CD14-positive monocyte (primary cell): ENCODE measurements around the gene FGFBP1. TPM values are rescaled to one million over a fixed set of nuclear protein-coding genes. Genes with fewer than 3 reads are reported as not detected.
A peak's percentile ranks its signal among the peaks of the same experiment; 100 is the strongest.

ENCODE experiments used
- DNase-seq, 3 donors: peaks; one replicate each; pipeline ENCODE4 v3.0.0-alpha.2; 2011 to 2022
- H2AFZ ChIP-seq: 2 replicates; pipeline ENCODE4 v1.6.0; 2012; ENCODE audit warnings: mild to moderate bottlenecking, low read depth, low read length, inconsistent platforms; ENCODE audit not compliant: insufficient read depth, poor library complexity, severe bottlenecking
- H3K27ac ChIP-seq, 2 donors: 1 replicate in 1 of 2; 2 replicates in 1 of 2; pipeline ENCODE4 v1.5.1; 2012 to 2013; ENCODE audit warnings: low read length in 2 of 2, control low read depth in 1 of 2, inconsistent platforms in 1 of 2, low read depth in 1 of 2, mild to moderate bottlenecking in 1 of 2
- H3K27me3 ChIP-seq, 2 donors: one replicate each; pipeline versions ENCODE4 v1.6.0 to v1.6.1; 2011 to 2013; ENCODE audit warnings: low read length in 2 of 2; ENCODE audit not compliant: control insufficient read depth in 2 of 2, insufficient read depth in 2 of 2
- H3K36me3 ChIP-seq, 2 donors: replicated peaks in 1 of 2; 1 replicate in 1 of 2; 2 replicates in 1 of 2; pipeline versions ENCODE4 v1.5.1 to v1.6.1; 2012 to 2013; ENCODE audit warnings: low read length in 2 of 2, control low read depth in 1 of 2, inconsistent platforms in 1 of 2, mild to moderate bottlenecking in 1 of 2; ENCODE audit not compliant: insufficient read depth in 2 of 2, control insufficient read depth in 1 of 2
- H3K4me1 ChIP-seq, 2 donors: 1 replicate in 1 of 2; 2 replicates in 1 of 2; pipeline versions ENCODE4 v1.5.1 to v1.6.1; 2012 to 2013; ENCODE audit warnings: low read length in 2 of 2, control low read depth in 1 of 2, inconsistent platforms in 1 of 2, mild to moderate bottlenecking in 1 of 2, moderate library complexity in 1 of 2; ENCODE audit not compliant: insufficient read depth in 2 of 2, control insufficient read depth in 1 of 2
- H3K4me2 ChIP-seq: replicated peaks from 2 replicates; pipeline ENCODE3; 2012; ENCODE audit warnings: low read length, moderate library complexity, mild to moderate bottlenecking; ENCODE audit not compliant: poor library complexity, severe bottlenecking; ENCODE audit errors: extremely low read depth
- H3K4me3 ChIP-seq, 3 experiments: fragments of 200-600 bp in 1 of 3; sonication (generic) in 1 of 3; replicated peaks in 1 of 3; 1 replicate in 2 of 3; 2 replicates in 1 of 3; pipeline ENCODE4 v1.5.1; 2011 to 2013; ENCODE audit warnings: low read length in 3 of 3, mild to moderate bottlenecking in 3 of 3, control low read depth in 2 of 3, low read depth in 2 of 3, inconsistent platforms in 1 of 3, moderate library complexity in 1 of 3
- H3K79me2 ChIP-seq: 2 replicates; pipeline ENCODE4 v1.6.0; 2012; ENCODE audit warnings: mild to moderate bottlenecking, control low read depth, inconsistent platforms, low read length, moderate library complexity; ENCODE audit not compliant: insufficient read depth
- H3K9ac ChIP-seq: 2 replicates; pipeline ENCODE4 v1.6.0; 2017; ENCODE audit warnings: low read length, mild to moderate bottlenecking; ENCODE audit not compliant: insufficient read depth, poor library complexity, severe bottlenecking
- H3K9me3 ChIP-seq, 2 donors: replicated peaks in 1 of 2; 1 replicate in 1 of 2; 2 replicates in 1 of 2; pipeline versions ENCODE4 v1.5.1 to v1.6.1; 2012 to 2013; ENCODE audit warnings: low read length in 2 of 2, control low read depth in 1 of 2; ENCODE audit not compliant: control insufficient read depth in 1 of 2, insufficient read depth in 1 of 2
- H4K20me1 ChIP-seq: 2 replicates; pipeline ENCODE4 v1.6.0; 2012; ENCODE audit warnings: mild to moderate bottlenecking, low read length, control low read depth, moderate library complexity; ENCODE audit not compliant: insufficient read depth
- H3K27ac Mint-ChIP-seq, 7 donors: one replicate each; pipeline ENCODE4 v1.8.0; 2020; ENCODE audit warnings: mild to moderate bottlenecking in 7 of 7, mixed read lengths in 7 of 7, moderate library complexity in 6 of 7, inconsistent platforms in 2 of 7
- H3K27me3 Mint-ChIP-seq, 3 donors: one replicate each; pipeline ENCODE4 v1.8.0; 2021 to 2022; ENCODE audit warnings: low read depth in 3 of 3, mild to moderate bottlenecking in 3 of 3, mixed read lengths in 3 of 3, moderate library complexity in 3 of 3, inconsistent platforms in 1 of 3
- H3K36me3 Mint-ChIP-seq, 2 donors: one replicate each; pipeline ENCODE4 v1.8.0; 2020; ENCODE audit warnings: mixed read lengths in 2 of 2, inconsistent platforms in 1 of 2, mild to moderate bottlenecking in 1 of 2
- H3K4me1 Mint-ChIP-seq: one replicate; pipeline ENCODE4 v1.8.0; 2020; ENCODE audit warnings: mild to moderate bottlenecking, mixed read lengths
- H3K4me3 Mint-ChIP-seq, 2 donors: one replicate each; pipeline ENCODE4 v1.8.0; 2020; ENCODE audit warnings: mild to moderate bottlenecking in 2 of 2, mixed read lengths in 2 of 2, moderate library complexity in 1 of 2
- H3K9me3 Mint-ChIP-seq, 7 donors: one replicate each; pipeline ENCODE4 v1.8.0; 2020 to 2022; ENCODE audit warnings: mixed read lengths in 7 of 7, mild to moderate bottlenecking in 6 of 7, moderate library complexity in 6 of 7, inconsistent platforms in 2 of 7
- CTCF ChIP-seq: fragments of 200-600 bp; IDR thresholded peaks from one replicate; pipeline ENCODE4 v1.8.0; 2022; ENCODE audit warnings: antibody characterized with exemption, mild to moderate bottlenecking
- WGBS: methylation state at CpG from one replicate; pipeline ENCODE4 v1.1.5; 2013; ENCODE audit warnings: missing lambda C conversion rate; ENCODE audit not compliant: insufficient coverage; 5-methylcytosine and 5-hydroxymethylcytosine counted together
- intact Hi-C, 2 donors: fragments of 100-400 bp; cut with micrococcal nuclease; formaldehyde crosslinking; loops; one replicate each; pipeline versions ENCODE4 v1.15.0 to v1.15.1; 2023
- polyA plus RNA-seq, 3 donors: library from polyadenylated mRNA; depleted of rRNA in 1 of 3; unstranded in 2 of 3; stranded (reverse) in 1 of 3; fragments of 300-500 nt in 2 of 3; fragments of >200 nt in 1 of 3; fragmentation: Illumina TruSeq in 2 of 3; gene quantifications; 1 replicate in 2 of 3; 2 replicates in 1 of 3; pipeline ENCODE4 v1.2.3, GENCODE V29; 2012 to 2021

Gene FGFBP1
- polyA plus RNA-seq, 3 donors, result not detected

DNA sequence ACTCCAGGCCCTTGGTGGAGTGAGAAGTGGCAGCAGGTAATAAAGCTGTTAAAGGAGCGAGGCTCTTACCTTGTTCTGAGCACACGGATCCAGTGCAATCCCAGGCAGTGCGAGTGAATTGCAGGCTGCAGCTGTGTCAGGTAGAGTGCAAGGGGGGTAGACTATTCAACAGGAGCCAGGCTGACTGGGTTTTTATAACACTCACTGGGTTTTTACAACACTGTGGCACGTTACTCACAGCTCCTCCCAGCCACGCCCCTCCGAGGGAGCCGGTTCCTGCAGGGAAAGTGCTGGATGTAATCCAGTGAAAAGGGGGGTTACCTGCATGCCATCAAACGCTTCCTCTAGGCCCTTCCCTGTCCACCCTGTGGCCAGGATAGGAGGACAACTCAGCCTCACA lies 358 bp downstream of the FGFBP1 start:
- H3K27me3 Mint-ChIP-seq, result peaks cover 0 to 4% (median 1%) of the 10 kb centered on the region in 3 donors
- no peak overlapping the region for H2AFZ ChIP-seq

GRCh38 chr4:15936495-15936894 lies 2.0 kb downstream of the FGFBP1 start:
- Mint-ChIP-seq H3K4me3 (no peak overlapping the region), H3K4me1 (no peaks in the 10 kb centered on the region), H3K9me3 (peaks cover 0 to 3% (median 0%) of the 10 kb centered on the region in 7 donors), H3K27ac (no peak overlapping the region), H3K27me3 (peaks cover 0 to 4% (median 1%) of the 10 kb centered on the region in 3 donors), H3K36me3 (no peaks in the 10 kb centered on the region)
- Histone ChIP-seq H3K36me3 (no peaks in the 10 kb centered on the region), H3K9me3 (no peaks in the 10 kb centered on the region), H3K4me1 (no peaks in the 10 kb centered on the region), H4K20me1 (no peaks in the 10 kb centered on the region), H2AFZ (no peak overlapping the region), H3K9ac (no peak overlapping the region), H3K27me3 (no peaks in the 10 kb centered on the region), H3K27ac (no peak overlapping the region), H3K4me3 (no peak overlapping the region), H3K4me2 (no peak overlapping the region), H3K79me2 (no peaks in the 10 kb centered on the region)
- intact Hi-C loops, result no loop called here
- no peak for DNase-seq
- no peak for TF ChIP-seq CTCF
- 73% methylated on average over 4 of the region's 4 CpGs for WGBS

More for the DNA sequence above, 358 bp downstream of the FGFBP1 start:
- no peaks in the 10 kb centered on the region for H3K36me3 ChIP-seq
- no peak for DNase-seq
- Mint-ChIP-seq H3K36me3 (no peaks in the 10 kb centered on the region), H3K4me1 (no peaks in the 10 kb centered on the region), H3K27ac (peak overlapping the region in 1 of 7 donors; percentile 3), H3K9me3 (no peaks in the 10 kb centered on the region), H3K4me3 (no peak overlapping the region)
- intact Hi-C loops, result no loop called here
- no peak for TF ChIP-seq CTCF
- H3K27ac ChIP-seq, result no peak overlapping the region
- H4K20me1 ChIP-seq, result no peaks in the 10 kb centered on the region
- H3K79me2 ChIP-seq, result no peaks in the 10 kb centered on the region
- H3K4me1 ChIP-seq, result no peaks in the 10 kb centered on the region
- WGBS, result 92% methylated on average over 2 of the region's 8 CpGs
- no peak overlapping the region for H3K4me3 ChIP-seq
- no peak overlapping the region for H3K4me2 ChIP-seq
- no peaks in the 10 kb centered on the region for H3K9me3 ChIP-seq
- H3K27me3 ChIP-seq, result no peaks in the 10 kb centered on the region
- no peak overlapping the region for H3K9ac ChIP-seq
